ENCODE measurements around the gene NOP14.
"Not testable (repeated sequence)": the region's sequence is repeated elsewhere in the genome, so short reads cannot be mapped to it uniquely, and the experiment has no call there.

Gene NOP14

DNA sequence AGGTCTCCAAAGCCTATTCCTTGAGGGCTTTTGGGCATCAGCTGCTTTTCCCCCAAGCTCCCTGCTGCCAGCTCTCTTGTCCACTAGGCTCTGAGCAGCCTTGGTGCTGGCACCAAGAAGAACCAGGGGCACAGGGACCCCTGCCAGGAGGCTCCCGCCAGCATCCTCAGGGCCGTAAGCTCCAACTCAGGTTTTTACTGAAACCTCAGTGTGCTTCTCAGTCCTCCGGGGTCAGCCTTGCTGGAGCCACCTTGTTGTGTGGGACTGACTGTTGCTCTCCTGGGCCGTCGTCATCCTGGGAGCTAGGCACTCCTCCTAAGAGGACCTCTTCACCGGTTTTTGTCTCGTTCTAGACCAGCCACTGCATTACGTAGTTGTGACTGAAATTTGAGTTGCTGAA lies 38.9 kb downstream of the NOP14 start:
- H3K4me3 ChIP-seq (ENCODE audit: low read depth, low read length): no peak overlapping the region
- no peak for DNase-seq (ENCODE audit: low read depth)

DNA sequence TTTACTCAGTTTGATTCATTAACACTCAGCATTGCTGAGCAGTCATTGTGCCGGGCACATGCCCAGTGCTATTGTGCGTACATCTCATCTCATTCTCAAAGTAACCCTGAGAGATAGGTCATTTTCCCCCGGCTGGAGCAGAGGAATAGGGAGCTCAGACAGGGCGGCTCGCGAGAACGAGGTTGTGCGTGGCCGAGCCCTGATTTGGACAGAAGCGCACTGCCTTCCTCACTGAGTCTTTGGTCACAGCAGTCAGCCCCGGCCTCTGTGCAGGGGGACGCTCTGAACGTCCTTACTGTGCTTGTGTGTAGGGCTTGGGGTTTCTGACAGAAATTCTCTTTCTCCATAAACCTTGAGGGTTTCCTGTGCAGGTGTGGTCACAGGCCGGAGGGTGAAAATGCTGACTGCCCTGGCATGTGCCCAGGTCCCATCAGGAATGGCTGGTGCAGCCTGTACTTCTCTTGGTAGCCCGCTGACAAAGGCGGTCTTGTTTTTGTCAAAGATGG lies 39.5 kb downstream of the NOP14 start:
- DNase-seq (ENCODE audit: low read depth): no peak
- no peak overlapping the region for H3K4me3 ChIP-seq (ENCODE audit: low read depth, low read length)

GRCh38 chr4:2923141-2923551 lies 40.1 kb downstream of the NOP14 start:
- H3K4me3 ChIP-seq (ENCODE audit: low read depth, low read length): no peak overlapping the region
- no peak for DNase-seq (ENCODE audit: low read depth)

- not testable (repeated sequence) for DNase-seq (ENCODE audit: low read depth); H3K4me3 ChIP-seq (ENCODE audit: low read depth, low read length)
Measured at GRCh38 chr4:2922453-2923101, 40.6 kb downstream of the NOP14 start.

- H3K4me3 ChIP-seq (ENCODE audit: low read depth, low read length); DNase-seq (ENCODE audit: low read depth): not testable (repeated sequence)
Measured at GRCh38 chr4:2918714-2919113, 44.5 kb downstream of the NOP14 start.

DNA sequence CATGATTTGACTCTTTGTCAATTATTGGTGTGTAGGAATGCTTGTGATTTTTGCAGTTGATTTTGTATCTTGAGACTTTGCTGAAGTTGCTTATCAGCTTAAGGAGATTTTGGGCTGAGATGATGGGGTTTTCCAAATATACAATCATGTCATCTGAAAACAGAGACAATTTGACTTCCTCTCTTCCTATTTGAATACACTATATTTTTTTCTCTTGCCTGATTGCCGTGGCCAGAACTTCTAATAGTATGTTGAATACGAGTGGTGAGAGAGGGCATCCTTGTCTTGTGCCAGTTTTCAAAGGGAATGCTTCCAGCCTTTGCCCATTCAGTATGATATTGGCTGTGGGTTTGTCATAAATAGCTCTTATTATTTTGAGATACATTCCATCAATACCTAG lies 44.9 kb downstream of the NOP14 start:
- DNase-seq (ENCODE audit: low read depth); H3K4me3 ChIP-seq (ENCODE audit: low read depth, low read length): not testable (repeated sequence)

DNA sequence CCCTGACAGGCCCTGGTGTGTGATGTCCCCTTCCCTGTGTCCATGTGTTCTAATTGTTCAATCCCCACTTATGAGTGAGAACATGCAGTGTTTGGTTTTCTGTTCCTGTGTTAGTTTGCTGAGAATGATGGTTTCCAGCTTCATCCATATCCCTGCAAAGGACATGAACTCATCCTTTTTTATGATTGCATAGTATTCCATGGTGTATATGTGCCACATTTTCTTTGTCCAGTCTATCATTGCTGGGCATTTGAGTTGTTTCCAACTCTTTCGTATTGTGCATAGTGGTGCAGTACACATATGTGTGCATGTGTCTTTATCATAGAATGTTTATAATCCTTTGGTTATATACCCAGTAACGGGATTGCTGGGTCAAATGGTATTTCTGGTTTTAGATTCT lies 46.5 kb downstream of the NOP14 start:
- DNase-seq (ENCODE audit: low read depth); H3K4me3 ChIP-seq (ENCODE audit: low read depth, low read length): not testable (repeated sequence)

DNA sequence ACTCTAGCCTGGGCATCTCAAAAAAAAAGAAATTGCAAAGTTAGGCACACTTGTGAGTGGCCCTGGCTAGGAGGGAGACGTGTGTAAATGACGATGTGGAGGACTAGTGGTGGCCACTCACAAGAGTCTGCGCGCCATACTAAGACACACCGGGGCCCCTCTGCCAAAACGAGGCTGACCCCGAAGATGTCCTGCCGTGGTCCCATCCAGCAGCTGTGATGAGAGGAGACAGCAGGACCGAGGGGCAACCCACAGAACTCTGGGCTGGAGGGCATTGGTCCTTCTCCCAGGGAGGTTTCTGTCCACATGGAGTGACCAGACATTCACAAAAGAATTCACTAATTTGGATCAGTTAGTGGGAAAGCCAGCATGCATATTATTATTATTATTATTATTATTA lies 47.4 kb downstream of the NOP14 start:
- H3K4me3 ChIP-seq (ENCODE audit: low read depth, low read length): no peak overlapping the region
- DNase-seq (ENCODE audit: low read depth): no peak

GRCh38 chr4:2914256-2915126 lies 48.7 kb downstream of the NOP14 start:
- H3K4me3 ChIP-seq (ENCODE audit: low read depth, low read length): no peak overlapping the region
- DNase-seq (ENCODE audit: low read depth): no peak

GRCh38 chr4:2913168-2913567 lies 50.0 kb downstream of the NOP14 start:
- H3K4me3 ChIP-seq (ENCODE audit: low read depth, low read length): no peak overlapping the region
- no peak for DNase-seq (ENCODE audit: low read depth)

DNA sequence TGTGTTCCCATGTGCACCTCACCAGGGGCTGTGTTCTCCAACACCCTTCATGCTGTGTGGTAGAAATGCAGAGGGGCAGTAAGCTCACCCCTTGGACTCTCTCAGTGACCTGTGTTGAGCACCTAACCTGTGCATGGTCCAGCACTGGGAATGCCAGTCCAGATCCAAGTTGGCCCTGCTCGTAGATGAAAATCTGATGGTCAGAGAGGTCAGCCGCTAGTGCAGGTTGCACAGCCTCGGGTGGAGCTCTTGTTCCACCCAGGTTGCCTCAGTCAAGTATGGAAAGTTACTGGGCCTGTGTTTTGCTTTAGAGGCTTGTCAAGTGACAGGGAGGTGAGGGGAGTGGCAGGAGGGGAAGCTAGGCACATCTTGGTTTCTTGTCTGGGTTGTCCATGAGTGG lies 51.3 kb downstream of the NOP14 start:
- DNase-seq (ENCODE audit: low read depth): no peak
- H3K4me3 ChIP-seq (ENCODE audit: low read depth, low read length): no peak overlapping the region

DNA sequence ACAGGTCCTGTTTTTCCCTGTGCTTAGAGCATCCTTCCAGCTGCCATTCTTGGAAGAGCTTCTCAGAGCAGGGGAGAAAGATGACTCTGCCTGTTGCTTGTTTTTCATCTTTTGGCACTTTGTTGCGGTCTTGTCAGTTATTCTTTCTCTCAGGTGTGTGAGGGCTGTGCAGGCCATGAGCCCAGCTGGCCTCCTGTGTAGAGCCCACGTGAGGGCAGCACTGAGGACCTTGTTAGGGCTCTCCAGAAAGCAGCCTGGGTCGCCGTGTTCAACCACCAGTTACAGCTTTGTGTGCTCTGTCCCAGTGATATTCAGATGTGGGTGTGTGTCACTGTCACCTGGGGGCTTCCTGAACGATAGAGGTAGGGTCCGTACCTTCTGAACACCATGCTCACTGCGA lies 52.8 kb downstream of the NOP14 start:
- no peak for DNase-seq (ENCODE audit: low read depth)
- no peak overlapping the region for H3K4me3 ChIP-seq (ENCODE audit: low read depth, low read length)

DNA sequence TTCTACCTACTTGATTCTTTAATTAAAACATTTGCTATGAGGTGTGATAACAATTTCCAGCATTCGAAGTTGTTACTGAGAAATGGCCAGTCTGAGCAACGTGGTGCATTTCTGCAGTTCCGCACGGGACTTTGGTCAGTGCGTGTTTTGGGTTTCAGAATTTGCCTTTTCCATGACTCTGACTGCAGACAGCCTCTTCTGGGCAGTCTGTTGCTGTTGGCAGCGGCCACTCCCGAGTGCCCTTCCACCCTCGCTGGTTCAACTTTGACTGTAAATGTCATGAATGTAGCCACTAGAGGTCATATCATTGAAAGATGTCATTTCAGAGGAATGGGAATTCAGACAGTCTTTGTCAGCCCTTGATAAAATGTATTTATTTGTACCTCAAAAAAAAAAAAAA lies 53.6 kb downstream of the NOP14 start:
- DNase-seq (ENCODE audit: low read depth): no peak

GRCh38 chr4:2908686-2909085 lies 54.5 kb downstream of the NOP14 start:
- H3K4me3 ChIP-seq (ENCODE audit: low read depth, low read length): no peak overlapping the region
- DNase-seq (ENCODE audit: low read depth): no peak

More for the DNA sequence above, 53.6 kb downstream of the NOP14 start:
- no peak overlapping the region for H3K4me3 ChIP-seq (ENCODE audit: low read depth, low read length)

DNA sequence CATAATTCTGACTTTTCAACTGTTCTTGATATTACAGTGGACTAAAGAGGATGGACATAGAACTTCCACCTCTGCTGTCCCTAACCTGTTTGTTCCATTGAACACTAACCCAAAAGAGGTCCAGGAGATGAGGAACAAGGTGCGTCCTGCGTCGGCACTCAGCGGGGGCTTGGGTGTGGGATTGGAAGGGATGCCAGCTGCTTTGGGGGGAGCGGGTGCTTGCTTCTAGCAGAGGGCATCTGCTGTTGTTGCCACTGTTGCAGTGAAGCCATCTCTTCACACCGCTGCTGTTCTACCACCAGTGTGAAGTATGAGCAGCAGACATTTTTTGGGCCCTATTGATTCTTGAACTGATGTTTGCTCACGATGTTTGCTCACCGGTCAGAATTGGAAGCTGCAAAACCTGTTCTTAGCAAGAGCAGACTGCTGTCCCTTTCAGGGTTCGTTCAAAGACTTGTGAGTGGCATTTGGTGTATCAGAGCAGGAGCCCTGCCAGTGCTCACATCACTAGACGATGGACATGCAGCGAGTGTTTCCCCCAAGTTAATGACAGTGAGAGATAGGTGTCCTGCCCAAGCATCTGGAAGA lies 55.4 kb downstream of the NOP14 start:
- DNase-seq (ENCODE audit: low read depth): no peak
- no peak overlapping the region for H3K4me3 ChIP-seq (ENCODE audit: low read depth, low read length)

DNA sequence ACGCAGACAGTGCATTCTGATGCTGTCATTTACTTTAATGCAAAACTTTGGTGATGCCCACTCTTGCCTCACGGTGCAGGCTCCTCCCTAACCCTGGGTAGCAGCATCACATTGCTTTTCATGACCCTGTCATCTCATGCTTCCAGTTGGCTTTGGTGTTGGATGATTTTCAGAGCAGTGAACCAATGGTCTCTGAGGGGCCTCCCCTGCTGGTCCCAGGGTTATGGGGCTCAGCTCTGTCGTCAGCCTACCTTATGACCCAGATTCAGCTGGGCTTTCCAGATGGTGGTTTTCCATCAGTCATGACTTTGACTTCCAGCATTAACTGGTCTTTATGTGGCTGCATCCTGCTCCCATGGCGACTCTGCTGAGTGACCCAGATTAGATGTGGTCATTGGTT lies 56.0 kb downstream of the NOP14 start:
- no peak for DNase-seq (ENCODE audit: low read depth)
- H3K4me3 ChIP-seq (ENCODE audit: low read depth, low read length): no peak overlapping the region

DNA sequence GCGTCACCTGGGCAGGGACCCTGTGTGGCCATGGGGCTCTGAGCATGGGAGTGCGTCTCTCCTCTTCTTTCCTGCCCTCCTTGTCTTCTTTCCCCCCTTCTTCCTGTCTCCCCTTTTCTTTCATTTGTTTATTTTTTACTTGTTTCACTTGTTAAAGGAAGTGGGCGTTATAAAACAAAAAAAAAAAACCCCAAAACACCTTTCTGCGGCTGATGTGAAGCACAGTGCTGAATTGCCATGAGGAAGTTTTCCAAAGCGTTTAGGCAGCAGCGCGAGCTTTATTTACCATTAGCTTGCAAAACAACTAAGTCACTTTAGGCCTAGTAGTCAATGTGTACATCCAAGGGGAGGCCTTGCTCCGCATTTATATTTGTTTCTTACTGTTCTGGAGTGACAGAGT lies 57.0 kb downstream of the NOP14 start:
- H3K4me3 ChIP-seq (ENCODE audit: low read depth, low read length): no peak overlapping the region
- no peak for DNase-seq (ENCODE audit: low read depth)

DNA sequence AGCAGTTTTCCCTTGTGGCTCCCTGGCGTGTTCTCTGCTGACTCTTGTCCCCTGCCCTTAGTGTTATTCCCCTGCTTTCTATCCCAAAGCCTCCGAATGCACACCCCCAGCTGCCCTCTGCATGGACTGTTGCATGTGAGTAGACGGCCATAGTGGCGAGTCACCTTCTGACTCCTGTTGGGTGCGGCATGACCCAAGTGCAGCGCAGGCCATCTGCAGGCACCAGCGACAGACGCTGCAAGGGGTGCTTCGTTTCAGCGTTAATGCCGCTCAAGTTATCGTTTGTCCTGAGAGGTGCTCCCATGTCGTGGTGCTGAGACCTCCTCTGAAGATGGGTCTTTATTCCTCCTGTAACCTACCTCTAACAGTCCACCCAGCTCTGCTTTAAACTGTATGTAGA lies 57.7 kb downstream of the NOP14 start:
- no peak overlapping the region for H3K4me3 ChIP-seq (ENCODE audit: low read depth, low read length)
- no peak for DNase-seq (ENCODE audit: low read depth)

GRCh38 chr4:2902126-2902525 lies 61.1 kb downstream of the NOP14 start:
- no peak overlapping the region for H3K4me3 ChIP-seq (ENCODE audit: low read depth, low read length)
- no peak for DNase-seq (ENCODE audit: low read depth)

GRCh38 chr4:2901186-2901585 lies 62.0 kb downstream of the NOP14 start:
- no peak for DNase-seq (ENCODE audit: low read depth)
- no peak overlapping the region for H3K4me3 ChIP-seq (ENCODE audit: low read depth, low read length)

Data from skeletal muscle cell (primary cell).